HL-60/S4 treated with retinoic acid at 250 ng/mL for 4 days and 3 days (cell line): ENCODE results near the gene TBC1D22A.
"Not testable (repeated sequence)": the region's sequence is repeated elsewhere in the genome, so short reads cannot be mapped to it uniquely, and the experiment has no call there.

Experiments used
- in situ Hi-C: fragments of 300-500 bp; cut with MboI; formaldehyde crosslinking; loops from 2 replicates; pipeline ENCODE4 v1.7.0; 2022; ENCODE audit warnings: low sequenced_read_pairs

The TBC1D22A gene

DNA sequence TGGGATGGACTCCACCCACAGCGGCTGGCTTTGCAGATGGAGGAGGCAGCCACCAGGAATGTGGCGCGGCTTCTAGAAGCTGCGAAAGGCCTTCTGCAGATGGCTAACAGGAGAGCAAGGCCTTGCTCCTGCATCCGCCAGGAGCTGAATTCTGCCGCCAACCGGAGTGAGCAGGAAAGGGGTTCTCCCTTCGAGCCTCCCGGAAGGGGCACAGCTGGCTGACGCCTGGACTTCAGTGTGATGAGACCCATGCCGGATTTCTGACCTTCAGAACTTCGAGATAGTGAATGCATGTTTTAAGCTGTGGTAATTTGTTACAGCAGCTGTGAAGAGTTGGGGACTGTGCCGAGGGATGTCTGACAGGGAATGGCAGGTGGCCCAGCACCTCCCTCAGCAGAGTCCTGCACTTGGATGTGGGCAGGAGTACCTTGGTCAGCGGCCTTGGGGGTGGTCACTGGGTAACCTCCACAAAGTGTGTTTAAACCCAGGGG is 7.7 kb downstream of the TBC1D22A start:
- in situ Hi-C loops = no loop called here

DNA sequence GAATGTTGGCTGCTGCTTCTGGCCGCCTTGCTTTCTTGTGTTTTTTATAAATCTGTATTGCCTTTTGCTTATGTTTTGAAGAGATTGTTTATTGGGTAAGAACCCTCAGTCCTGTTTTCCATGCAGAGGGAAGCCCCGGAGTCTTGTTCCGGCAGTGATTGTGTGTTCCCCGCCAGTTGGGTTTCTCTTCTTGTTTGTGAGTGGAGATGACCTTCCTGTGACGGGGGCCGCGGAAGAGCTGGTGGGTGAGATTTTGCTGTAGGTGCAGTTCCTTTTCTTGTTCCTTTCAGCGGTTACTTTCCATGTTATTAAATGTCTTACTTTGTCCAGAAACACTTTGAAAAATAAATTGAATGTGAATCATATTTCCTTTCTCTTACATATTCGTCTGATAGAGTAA is 8.3 kb downstream of the TBC1D22A start:
- in situ Hi-C loops = no loop called here

DNA sequence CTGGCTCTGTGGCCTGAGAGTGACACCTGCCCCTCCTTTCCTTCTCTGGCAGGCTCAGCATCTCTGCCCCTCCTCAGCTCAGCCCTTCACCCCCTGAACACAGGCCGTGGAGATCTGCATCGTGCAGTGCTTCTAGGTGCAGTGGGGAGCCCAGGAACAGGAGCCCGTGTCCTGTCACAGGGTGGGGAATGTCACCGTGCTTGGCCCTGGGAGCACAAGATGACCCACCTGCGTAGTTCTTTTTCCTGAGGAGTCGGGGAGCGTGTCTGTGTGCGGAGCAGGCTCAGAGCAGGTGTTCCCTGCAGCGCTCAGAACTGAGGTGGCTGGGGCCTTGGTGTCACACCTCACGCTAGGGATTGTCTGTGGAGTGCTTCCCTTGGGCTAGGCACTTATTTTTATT is 10.6 kb downstream of the TBC1D22A start:
- in situ Hi-C loops = no loop called here

DNA sequence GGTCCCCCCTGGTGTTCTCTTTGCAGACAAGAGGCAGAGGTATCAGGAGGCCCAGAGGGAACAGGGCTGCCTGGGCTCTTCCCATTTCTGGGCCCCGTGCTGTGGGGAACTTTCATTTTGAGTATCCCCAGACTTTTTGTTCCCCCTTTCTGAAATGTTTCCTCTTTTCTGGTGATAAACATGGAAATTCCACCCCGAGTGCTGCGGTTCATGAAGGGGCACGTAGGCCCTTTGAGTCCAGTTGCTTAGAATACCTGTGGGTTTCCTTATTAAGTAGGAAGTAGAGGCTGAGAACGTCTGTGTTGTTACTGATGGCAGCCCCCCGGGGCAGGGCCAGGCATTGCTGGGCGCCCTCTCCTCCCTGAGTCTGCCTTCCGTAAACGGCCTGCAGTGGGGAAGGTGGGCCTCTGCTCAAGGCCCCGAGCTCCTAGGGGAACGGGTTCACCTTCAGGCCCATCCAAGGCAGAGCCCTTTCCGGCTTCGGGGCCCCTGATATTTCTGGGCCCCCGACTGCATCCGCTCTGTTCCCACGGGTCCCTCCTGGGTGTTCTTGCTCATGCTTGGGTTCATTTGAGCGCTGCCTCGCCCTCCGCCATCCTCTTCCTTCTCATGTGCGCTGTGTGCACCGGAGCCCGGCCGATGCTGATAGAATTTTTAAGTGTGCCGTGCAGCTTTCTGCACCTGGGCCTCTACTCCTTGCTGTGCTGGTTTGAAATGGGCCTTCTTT is 12.0 kb downstream of the TBC1D22A start:
- in situ Hi-C loops = no loop called here

DNA sequence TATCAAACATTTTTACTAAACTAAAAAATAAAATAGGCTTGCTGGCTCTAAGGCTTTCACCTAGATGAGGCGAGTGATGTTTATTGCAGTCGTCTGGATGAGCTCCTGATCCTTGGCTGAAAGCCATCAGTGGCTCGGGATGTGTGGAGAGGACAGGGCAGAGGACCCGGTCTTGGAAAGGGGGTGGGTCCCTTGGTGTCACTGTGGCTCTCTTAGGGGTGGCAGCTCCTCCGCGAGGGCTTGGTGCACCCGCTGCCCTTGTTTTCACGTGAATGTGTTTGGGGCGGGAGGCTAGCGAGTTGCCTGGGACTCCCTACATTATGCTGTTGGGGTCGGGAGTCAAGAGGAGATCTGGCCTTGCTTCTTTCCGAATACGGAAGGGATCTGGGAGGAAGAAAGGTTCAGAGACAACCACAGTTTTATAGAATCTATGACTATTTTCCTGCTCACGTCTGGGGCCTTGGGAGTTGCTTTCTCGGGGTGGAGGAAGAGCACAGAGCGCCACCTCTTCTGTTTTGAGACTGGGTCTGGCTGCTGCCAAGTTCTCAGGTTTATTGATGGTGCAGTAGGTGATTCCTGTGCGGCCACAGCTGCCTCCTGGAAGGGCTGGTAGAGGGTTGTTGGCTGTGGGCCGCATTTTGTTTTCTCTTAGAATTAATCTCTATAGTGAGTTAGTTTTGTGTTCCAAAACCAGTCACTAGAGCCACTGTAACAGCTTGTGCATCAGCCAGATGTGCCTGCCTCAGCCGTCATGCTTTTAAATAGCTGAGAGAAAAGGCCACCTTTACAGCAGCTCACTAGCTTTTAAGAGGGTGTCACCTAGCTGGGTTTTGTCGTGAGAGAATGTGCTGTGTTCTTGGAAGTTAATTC is 12.8 kb downstream of the TBC1D22A start:
- in situ Hi-C loops = no loop called here

DNA sequence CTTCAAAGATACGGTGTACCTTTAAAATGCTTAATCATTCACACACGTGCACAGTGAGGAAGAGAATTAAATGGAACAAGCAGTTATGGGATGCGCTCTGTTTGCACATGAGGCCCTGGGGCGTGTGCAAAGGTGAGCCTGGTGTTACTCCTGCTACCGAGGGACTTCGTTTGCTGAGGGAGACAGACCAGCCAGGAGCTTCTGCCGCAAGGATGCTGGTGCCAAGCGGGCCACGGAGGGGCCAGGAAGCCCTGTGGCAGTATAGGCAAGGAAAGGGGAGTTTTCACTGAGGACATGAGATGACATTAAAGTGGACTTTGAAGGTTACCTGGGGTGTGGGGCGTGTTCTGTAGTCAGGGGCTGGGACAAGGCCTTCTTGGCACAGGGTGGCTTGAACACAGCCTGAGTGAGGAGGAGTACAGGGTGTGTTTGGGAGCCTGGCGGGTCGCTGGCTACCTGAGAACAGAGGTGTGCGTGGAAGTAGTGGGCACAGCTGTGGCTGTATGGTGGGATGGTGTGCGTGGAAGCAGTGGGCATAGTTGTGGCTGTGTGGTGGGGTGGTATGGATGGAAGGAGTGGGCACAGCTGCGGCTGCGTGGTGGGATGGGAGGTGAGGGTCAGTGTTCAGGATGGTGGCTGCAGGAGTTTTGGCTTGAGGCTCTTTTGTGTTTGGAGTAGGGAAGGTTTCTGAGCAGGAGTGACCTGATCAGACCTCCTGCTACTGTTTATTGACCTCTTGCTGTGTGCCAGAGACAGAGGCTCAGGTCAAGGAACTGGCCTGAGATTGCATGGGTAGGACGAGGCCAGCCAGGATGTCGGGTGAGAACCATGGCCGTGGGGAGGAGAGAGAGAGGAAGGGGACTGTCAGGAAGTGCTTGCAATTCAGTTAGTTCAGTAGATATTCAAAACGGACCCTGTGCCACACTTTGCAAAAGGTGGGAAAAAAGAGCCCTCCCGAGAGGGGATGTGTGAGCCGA is 13.7 kb downstream of the TBC1D22A start:
- in situ Hi-C loops = no loop called here

DNA sequence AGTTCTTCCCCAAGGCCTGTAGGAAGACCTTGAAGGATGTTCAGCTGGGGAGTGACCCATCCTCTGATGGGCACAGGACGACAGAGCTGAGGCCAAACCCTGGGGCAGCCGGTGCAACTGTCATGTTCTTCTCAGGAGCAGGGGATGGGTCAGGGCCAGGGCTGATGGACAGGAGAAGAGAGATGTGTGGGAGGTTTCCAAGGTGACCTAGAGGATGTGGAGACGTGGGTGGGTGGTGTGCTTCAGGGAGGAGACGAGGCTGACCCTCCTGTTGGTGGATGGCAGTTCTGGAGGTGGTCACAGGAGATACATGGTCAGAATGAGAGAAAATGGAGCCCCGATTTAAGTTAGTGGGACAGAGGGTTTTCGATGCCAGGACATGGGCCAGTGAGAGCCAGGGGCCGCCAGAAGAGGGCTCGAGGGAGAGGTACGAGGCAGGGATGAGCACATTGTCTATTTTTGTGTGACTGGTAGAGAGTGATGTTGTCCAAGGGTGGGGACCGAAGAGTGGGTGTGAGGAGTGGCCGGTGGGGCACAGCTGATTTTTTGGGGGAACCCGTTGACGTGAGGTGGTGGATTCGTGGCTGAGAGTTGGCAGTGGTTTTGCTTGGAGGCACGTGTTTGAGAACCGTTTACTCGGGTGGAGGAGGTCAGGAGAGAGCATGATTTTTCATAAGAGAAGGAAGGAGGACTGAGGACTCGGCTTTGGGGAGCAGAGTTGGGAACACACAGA is 14.6 kb downstream of the TBC1D22A start:
- in situ Hi-C loops = no loop called here

DNA sequence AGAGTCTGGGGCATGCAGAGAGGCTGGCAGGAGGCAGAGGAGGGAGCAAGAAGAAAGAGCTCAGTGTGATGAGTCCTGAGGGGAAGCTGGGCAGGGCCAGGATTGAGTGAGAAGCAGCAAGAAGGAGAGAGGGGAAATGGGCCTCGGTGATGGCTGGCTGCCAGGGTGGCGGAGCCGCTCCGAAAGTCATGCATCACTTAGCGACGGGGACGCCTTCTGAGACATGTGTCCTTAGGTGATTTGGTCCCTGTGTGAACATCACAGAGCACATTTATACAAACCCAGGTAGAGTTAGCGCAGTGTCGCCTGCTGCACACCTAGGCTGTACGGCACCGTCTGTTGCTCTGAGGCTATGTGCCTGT is 15.1 kb downstream of the TBC1D22A start:
- in situ Hi-C loops = no loop called here

DNA sequence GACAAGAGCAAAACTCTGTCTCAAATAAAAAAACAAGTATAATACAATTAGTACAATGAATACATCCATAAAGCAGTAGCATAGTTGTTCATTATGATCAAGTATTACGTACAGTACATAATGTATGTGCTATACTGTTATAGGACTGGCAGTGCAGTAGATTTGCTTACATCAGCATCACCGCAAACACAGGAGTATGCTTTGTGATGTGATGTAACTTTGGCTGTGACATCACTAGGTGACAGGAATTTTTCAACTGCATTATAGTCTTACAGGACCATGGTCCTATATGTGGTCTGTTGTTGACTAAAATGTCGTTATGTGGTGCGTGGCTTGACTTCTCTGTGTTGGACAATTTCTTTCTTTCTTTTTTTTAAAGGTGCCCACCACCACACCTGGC is 16.6 kb downstream of the TBC1D22A start:
- in situ Hi-C loops = no loop called here

DNA sequence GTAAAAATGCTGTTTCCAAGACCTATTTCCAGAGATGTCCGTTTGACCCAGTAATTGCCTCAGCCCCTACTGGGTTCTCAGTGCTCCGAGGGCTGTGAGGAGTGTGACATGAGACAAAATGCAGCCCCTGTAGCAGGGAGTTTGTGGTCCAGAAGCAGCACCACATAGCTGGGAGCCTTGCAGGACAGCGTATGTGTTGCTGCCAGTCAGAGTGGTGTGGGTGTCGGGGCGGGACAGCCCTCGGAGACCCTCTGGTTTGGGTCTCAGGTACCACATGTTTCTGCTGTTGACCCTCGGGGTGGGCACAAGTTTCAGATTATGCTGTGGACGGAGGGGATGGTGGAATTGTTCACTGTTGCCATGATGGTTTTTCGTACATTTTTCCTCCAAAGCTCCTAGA is 17.2 kb downstream of the TBC1D22A start:
- in situ Hi-C loops = no loop called here

DNA sequence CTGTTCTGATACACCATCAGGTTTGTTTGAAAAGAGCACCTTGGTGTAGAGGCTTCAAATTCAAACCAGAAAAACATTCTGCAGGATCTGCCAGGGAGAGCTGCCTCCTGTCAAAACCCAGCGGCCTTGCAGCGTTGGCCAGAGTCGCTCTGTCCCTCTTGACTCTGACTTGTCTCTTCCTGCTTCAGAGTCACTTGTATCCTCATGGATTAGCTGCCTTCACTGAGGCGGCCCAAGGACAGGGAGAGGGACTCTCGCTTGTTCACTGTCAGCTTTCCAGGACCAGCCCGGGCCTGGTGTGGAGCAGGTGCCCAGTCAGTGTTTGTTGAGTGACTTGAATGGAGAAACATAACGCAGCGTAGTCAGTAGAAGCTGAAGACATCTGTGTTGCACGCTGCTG is 18.0 kb downstream of the TBC1D22A start:
- in situ Hi-C loops = no loop called here

DNA sequence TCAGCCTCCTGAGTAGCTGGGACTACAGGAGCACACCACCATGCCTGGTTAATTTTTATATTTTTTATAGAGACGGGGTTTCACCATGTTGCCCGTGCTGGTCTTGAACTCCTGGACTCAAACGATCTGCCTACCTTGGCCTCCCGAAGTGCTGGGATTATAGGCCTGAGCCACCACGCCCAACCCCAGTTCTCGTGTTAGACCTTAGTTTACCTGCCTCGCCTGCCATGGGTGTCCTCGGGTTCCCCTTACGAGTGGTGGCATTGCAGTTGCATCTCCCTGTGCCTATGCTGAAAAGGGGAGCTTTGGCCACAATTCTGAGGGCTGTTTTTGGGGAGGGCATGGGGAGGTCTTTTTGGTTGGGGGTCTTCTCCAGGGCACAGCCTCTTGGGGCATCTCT is 18.8 kb downstream of the TBC1D22A start:
- in situ Hi-C loops = no loop called here

DNA sequence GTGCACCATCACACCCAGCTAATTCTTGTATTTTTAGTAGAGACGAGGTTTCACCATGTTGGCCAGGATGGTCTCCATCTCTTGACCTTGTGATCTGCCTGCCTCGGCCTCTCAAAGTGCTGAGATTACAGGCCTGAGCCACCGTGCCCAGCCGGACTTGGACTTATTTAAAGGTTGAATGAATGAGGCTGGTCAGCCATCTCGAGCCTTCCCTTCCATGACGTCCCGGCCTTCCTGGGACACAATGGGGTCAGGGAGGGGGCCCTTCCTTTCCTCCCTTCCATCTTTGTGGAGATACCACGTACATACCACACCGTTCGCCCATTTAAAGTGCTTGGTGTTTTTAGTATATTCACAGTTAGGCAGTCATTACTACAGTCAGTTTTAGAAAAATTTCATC is 19.8 kb downstream of the TBC1D22A start:
- in situ Hi-C loops = not testable (repeated sequence)

DNA sequence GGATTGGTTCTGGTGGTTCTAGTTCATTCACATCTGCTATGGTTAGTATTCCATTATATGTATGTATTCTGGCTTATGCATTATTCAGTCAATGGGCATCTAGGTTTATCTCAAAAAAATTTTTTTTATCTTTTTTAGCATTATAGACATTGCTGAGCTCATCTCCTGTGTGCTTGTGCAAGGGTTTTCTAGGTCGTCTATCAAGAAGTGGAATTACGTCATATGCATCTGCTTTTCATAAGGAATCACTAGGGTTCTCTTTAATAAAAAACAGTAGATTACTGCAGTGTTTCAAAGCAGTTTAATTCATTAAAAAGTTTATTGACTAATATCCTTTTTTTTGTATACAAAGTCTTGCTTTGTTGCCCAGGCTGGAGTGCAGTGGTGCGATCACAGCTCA is 21.3 kb downstream of the TBC1D22A start:
- in situ Hi-C loops = no loop called here

DNA sequence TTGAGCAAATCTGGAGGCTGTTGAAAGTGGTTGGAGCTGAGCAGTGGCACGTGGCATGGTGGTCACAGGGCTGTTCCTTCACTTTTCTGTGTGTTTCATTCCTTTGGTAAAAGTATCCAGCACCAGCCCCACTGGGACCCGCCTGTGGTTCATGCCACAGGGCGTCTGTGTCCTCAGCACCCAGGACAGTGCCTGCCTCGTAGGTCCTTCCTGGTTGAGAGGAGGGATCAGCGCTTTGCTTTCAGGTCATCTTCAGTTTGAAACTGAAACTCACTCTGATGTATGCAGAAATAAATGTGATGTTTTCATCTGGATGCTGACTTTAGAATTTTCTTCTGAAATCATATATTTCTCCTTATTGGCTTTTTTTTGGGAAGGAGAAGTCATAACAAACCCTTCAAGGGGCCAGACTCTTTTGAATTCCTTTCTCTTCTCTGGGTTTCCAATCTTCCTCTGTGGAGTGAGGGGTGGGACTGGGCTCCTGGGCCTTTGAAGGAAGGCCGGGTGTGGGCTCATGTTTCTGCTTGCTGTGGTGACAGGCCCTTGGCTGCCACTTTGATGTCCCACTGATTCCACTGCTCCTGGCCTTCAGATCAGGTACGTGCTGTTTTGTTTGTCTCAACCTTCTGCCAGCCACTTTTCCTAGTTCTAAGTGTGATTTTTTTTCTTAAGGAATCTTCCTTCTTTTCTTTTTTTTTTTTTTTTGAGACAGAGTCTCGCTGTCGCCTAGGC is 26.2 kb downstream of the TBC1D22A start:
- in situ Hi-C loops = no loop called here

DNA sequence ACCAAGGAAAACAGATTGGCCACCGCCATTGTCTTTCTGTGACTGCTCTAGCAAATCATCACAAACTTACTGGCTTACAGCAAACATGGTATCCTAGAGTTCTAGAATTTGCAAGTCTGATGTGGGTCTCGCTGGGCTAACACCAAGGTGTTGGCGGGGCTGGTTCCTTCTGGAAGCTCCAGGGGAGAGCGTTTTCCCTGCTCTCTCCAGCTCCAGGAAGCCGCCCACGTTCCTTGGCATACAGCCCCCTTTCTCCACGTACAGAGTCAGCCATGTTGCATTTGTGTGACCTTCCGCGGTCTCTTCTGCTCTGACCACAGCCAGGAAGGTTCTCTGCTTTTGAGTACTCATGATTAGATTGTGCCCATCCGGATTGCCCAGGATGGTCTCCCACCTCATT is 27.5 kb downstream of the TBC1D22A start:
- in situ Hi-C loops = no loop called here

DNA sequence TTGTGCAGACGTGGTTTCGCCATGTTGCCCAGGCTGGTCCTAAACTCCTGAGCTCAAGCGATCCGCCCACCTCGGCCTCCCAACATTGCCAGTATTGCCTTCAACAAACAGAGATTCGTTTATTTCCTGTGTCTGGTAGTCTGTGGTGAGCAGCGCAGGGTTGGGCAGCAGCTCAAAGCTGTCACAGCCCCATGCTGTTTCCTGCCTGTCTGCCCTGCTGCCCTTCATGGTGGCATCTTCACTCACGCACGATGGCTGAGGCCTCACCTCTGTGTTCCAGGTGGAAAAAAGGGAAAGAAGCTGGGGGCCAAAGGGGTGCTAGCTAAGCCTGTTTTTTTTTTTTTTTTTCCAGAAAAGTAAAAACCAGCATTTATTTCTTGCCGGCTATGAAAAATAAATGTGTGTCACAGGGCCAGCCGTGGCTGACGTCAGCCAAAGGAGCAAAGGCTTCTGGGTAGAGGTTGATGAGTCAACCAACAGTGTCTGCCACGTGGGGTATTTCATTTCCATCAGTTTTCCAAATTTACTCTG is 28.8 kb downstream of the TBC1D22A start:
- in situ Hi-C loops = no loop called here

DNA sequence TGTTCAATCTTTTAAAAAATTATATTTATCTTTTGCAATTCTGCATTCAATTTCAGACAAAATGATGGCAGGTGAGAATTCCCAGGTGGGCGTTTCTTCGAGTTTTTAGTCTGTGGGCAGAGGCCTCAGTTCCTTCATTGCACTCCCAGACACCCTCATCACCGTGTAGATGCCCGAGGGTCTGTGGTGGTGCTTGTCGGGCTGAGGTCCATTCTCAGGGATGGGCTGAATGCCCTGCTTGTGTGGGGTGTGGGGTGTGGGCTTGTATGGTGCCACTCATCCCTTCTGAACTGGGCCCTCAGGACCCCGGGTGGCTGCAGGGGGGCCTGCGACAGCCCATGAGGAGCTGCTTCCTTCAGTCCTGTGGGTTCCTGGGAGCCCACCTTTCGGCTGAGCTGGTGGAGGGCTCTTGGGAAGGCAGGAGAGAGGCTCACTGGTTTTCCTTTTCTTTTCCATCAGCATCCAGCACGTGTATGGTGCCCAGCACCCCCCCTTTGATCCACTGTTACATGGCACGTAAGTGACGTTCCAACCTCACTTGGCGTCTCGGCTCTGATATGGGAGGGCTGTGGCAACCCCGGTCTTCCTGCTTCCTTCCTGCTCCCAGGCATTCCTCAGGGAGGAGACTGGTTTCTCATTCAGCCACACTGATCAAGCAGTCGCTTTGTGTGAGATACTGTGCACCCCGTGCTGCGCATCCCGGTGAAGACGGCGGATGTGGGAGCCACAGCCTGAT is 29.8 kb downstream of the TBC1D22A start:
- in situ Hi-C loops = no loop called here

DNA sequence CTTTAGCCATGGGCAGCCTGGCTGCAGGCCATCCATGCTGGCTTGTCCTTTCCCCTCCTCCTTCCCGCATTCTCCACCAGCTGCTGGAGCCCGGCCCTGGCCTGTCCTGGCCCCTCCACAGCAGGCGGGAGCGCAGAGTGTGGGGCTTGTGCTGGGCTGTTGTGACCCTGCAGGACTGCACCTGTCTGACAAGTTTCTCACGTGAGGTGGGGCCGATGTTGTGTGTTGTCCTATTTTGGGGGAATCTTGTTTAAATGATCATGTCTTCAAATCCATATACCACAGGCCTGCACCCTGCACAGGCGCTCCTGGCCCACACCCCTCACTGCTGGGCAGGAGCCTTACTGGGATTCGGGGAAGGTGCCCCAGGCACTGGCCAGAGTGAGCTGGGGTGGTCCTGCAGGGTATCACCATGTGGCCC is 30.4 kb downstream of the TBC1D22A start:
- in situ Hi-C loops = no loop called here
